K562 (cell line): ENCODE data around the gene PLPP6. TPM values are rescaled to one million over a fixed set of nuclear protein-coding genes. Genes with fewer than 3 reads are reported as not detected.

ENCODE experiments used
- ATAC-seq: fragments of 200-7000 bp; cut with Tn5 transposase; 3 replicates; pipeline ENCODE4 v1.9.1; 2020; ENCODE audit warnings: moderate library complexity
- BruUV-seq: library from RNA; stranded (reverse); fragments of 400-500 nt; replicated peaks from 2 replicates; lab custom pipeline; 2021; lab: Mats Ljungman, UMichigan
- CTCF ChIA-PET: fragments of 300-600 bp; formaldehyde crosslinking; extraction: SDS; loops from one replicate; lab custom pipeline; 2021; ENCODE audit warnings: low intra/inter-chr PET ratio; lab: Yijun Ruan, JAX
- POLR2A ChIA-PET: fragments of 300-600, 350-650 bp; sonication (Branson Sonifier 250); formaldehyde crosslinking; extraction: SDS; loops from one replicate; lab custom pipeline; 2021; ENCODE audit warnings: antibody characterized with exemption, inconsistent platforms; lab: Yijun Ruan, JAX
- DNase-seq, 4 experiments: peaks; one replicate each; pipeline versions ENCODE4 v3.0.0 to v3.0.0-alpha.2; 2011 to 2018; ENCODE audit warnings: low spot score in 3 of 4, mixed read lengths in 3 of 4; ENCODE audit errors: extremely low read depth in 1 of 4
- FAIRE-seq: peaks from 2 replicates; lab custom pipeline; 2011; peaks lifted over from hg19 to GRCh38; lab: Jason Lieb, UNC
- H2AFZ ChIP-seq: 2 replicates; pipeline ENCODE4 v1.6.0; 2011; ENCODE audit warnings: low read depth, low read length, control low read depth, inconsistent platforms
- H3K27ac ChIP-seq: fragments of 200-600 bp; 3 replicates; pipeline ENCODE4 v1.8.0; 2011; ENCODE audit warnings: low read depth, mild to moderate bottlenecking, control low read depth, inconsistent platforms, low read length, moderate library complexity, mixed read lengths; ENCODE audit errors: extremely low read depth
- H3K27me3 ChIP-seq, 2 experiments: fragments of 300-600 bp in 1 of 2; 2 replicates in 1 of 2; 3 replicates in 1 of 2; pipeline versions ENCODE4 v1.6.0 to v1.8.0; 2011; ENCODE audit warnings: inconsistent platforms in 2 of 2, low read length in 2 of 2, mild to moderate bottlenecking in 1 of 2, mixed read lengths in 1 of 2, moderate library complexity in 1 of 2; ENCODE audit not compliant: control insufficient read depth in 2 of 2, insufficient read depth in 2 of 2
- H3K36me3 ChIP-seq: fragments of 300-600 bp; 3 replicates; pipeline ENCODE4 v1.8.0; 2011; ENCODE audit warnings: mild to moderate bottlenecking, low read length, inconsistent platforms; ENCODE audit not compliant: control insufficient read depth, insufficient read depth
- H3K4me1 ChIP-seq, 2 experiments: fragments of 200-600 bp in 1 of 2; replicated peaks in 1 of 2; 2 replicates in 1 of 2; 3 replicates in 1 of 2; pipeline versions ENCODE4 v1.5.1 to v1.8.0; 2011; ENCODE audit warnings: inconsistent platforms in 2 of 2, low read length in 2 of 2, mild to moderate bottlenecking in 1 of 2, mixed read lengths in 1 of 2, moderate library complexity in 1 of 2; ENCODE audit not compliant: control insufficient read depth in 2 of 2, insufficient read depth in 2 of 2
- H3K4me2 ChIP-seq: 2 replicates; pipeline ENCODE4 v1.6.1; 2011; ENCODE audit warnings: low read length, control low read depth, inconsistent platforms, mixed read lengths; ENCODE audit not compliant: insufficient read depth
- H3K4me3 ChIP-seq: fragments of 200-600 bp; sonication (generic), shearing (Covaris generic); 2 replicates; pipeline ENCODE4 v1.5.1; 2016; ENCODE audit warnings: control low read depth, inconsistent platforms
- H3K79me2 ChIP-seq: fragments of 200-600 bp; 3 replicates; pipeline ENCODE4 v1.8.0; 2011; ENCODE audit warnings: low read length, inconsistent platforms; ENCODE audit not compliant: control insufficient read depth, insufficient read depth
- H3K9ac ChIP-seq, 2 experiments: 2 replicates each; pipeline versions ENCODE4 v1.6.0 to v1.6.1; 2011; ENCODE audit warnings: low read depth in 2 of 2, low read length in 2 of 2, control low read depth in 1 of 2, inconsistent platforms in 1 of 2, mild to moderate bottlenecking in 1 of 2, mixed read lengths in 1 of 2; ENCODE audit not compliant: insufficient read depth in 1 of 2
- H3K9me1 ChIP-seq: one replicate; pipeline ENCODE4 v1.6.0; 2011; ENCODE audit warnings: inconsistent platforms, mild to moderate bottlenecking, low read length, moderate library complexity; ENCODE audit not compliant: control insufficient read depth, insufficient read depth
- H3K9me3 ChIP-seq: replicated peaks from 2 replicates; pipeline ENCODE4 v1.5.1; 2011; ENCODE audit warnings: low read depth, low read length, inconsistent platforms; ENCODE audit not compliant: control insufficient read depth, insufficient read depth
- H4K20me1 ChIP-seq: replicated peaks from 2 replicates; pipeline ENCODE4 v1.6.1; 2011; ENCODE audit warnings: low read length, inconsistent platforms, mixed read lengths; ENCODE audit not compliant: control insufficient read depth, insufficient read depth
- L3MBTL2 ChIP-seq: fragments of 450-650 bp; IDR thresholded peaks from 2 replicates; pipeline ENCODE4 v1.6.1; 2016; ENCODE audit warnings: mild to moderate bottlenecking, moderate library complexity
- MBD1 ChIP-seq: fragments of 250-450 bp; sonication (Bioruptor Pico); IDR thresholded peaks from 2 replicates; pipeline ENCODE4 v1.8.0; 2022; ENCODE audit warnings: inconsistent platforms
- NCOA6 ChIP-seq: fragments of 450-650 bp; IDR thresholded peaks from 2 replicates; pipeline ENCODE4 v1.6.1; 2017; ENCODE audit warnings: mild to moderate bottlenecking
- NEUROD1 ChIP-seq: fragments of 150-350 bp; IDR thresholded peaks from 2 replicates; pipeline ENCODE4 v1.6.1; 2014; ENCODE audit warnings: borderline replicate concordance, low read length, low read depth; ENCODE audit not compliant: partially characterized antibody
- NRF1 ChIP-seq, 2 experiments: fragments of 450-650 bp; IDR thresholded peaks in 1 of 2; conservative IDR thresholded peaks in 1 of 2; 2 replicates each; pipeline ENCODE4 v1.6.1; 2014; ENCODE audit warnings: mild to moderate bottlenecking in 2 of 2
- RAD51 ChIP-seq: fragments of 450-650 bp; IDR thresholded peaks from 2 replicates; pipeline ENCODE4 v1.7.1; 2016; ENCODE audit warnings: low read depth, mild to moderate bottlenecking, borderline replicate concordance
- RBFOX2 ChIP-seq: fragments of 200-400 bp; formaldehyde crosslinking; IDR thresholded peaks from 2 replicates; pipeline ENCODE4 v1.6.1; 2017; ENCODE audit warnings: low read depth, mild to moderate bottlenecking, low read length, moderate library complexity
- SMARCA4 ChIP-seq: fragments of 450-650 bp; IDR thresholded peaks from 2 replicates; pipeline ENCODE4 v1.6.1; 2016
- TARDBP ChIP-seq: fragments of 450-650 bp; IDR thresholded peaks from 2 replicates; pipeline ENCODE4 v1.6.1; 2016
- ZNF780A ChIP-seq: fragments of 250-450 bp; sonication (Bioruptor Pico); IDR thresholded peaks from 2 replicates; pipeline ENCODE4 v1.5.0; 2021; ENCODE audit warnings: mild to moderate bottlenecking
- WGBS: fragments of 100-300 bp; shearing (Covaris generic); methylation state at CpG from one replicate; pipeline ENCODE4 v1.1.6; 2016; ENCODE audit warnings: low coverage, mixed read lengths; ENCODE audit not compliant: insufficient coverage; ENCODE audit errors: missing lambda C conversion rate; 5-methylcytosine and 5-hydroxymethylcytosine counted together
- in situ Hi-C: fragments of 300-500 bp; cut with MboI; formaldehyde crosslinking; loops from 4 replicates; pipeline ENCODE4 v1.15.0; 2018; ENCODE audit warnings: inconsistent platforms, mixed read lengths
- intact Hi-C: fragments of 100-400 bp; cut with micrococcal nuclease; formaldehyde crosslinking; loops from 2 replicates; pipeline ENCODE4 v1.14.2; 2022
- polyA plus RNA-seq, 8 experiments: library from polyadenylated mRNA; depleted of rRNA in 4 of 8; stranded (reverse) in 5 of 8; unstranded in 3 of 8; fragments of >200 nt; fragmentation: Nextera tagmentation in 2 of 8; fragmentation: Illumina TruSeq in 1 of 8; extraction: Ambion mirVana in 2 of 8; extraction: Trizol in 1 of 8; gene quantifications; 2 replicates each; pipeline versions ENCODE4 v1.2.1 to v1.2.3, GENCODE V29; 2011 to 2014; ENCODE audit warnings: inconsistent platforms in 1 of 8, missing spikeins in 1 of 8
- total RNA-seq, 7 experiments: library from RNA; depleted of rRNA in 6 of 7; stranded (reverse); fragments of >200 nt in 6 of 7; fragmentation: Illumina TruSeq in 2 of 7; extraction: Trizol in 2 of 7; gene quantifications; 2 replicates each; pipeline versions ENCODE4 v1.2.1 to v1.2.3, GENCODE V29; 2011 to 2021; ENCODE audit warnings: low replicate concordance in 1 of 7

PLPP6 gene
- total and polyA plus RNA-seq, 9 of the 15 experiments (the other 6 are each of a cell fraction or from before 2014, with no cell fraction given): 1.9 to 8.9 (median 5.6) TPM

- no peaks in the 10 kb centered on the region for H3K27me3 ChIP-seq
- intact Hi-C loops (loop anchor here (2.0 to 5.0 kb wide), 2 partner anchors 77 to 323 kb away; partner anchors contain the start of genes AK3 and JAK2), in situ Hi-C loops (no loop called here)
- H3K4me1 ChIP-seq: peaks cover 10 to 19% of the 10 kb centered on the region in 2 experiments; a peak in 4 of 5 replicates
- TSS peak; percentile 51 for BruUV-seq
- no peak overlapping the region for H3K27ac ChIP-seq
- peaks cover 14% of the 10 kb centered on the region for H3K79me2 ChIP-seq
- H3K9me1 ChIP-seq: no peaks in the 10 kb centered on the region
- no peaks in the 10 kb centered on the region for H3K9me3 ChIP-seq
- H3K9ac ChIP-seq: no peak overlapping the region
- CTCF ChIA-PET: no interaction called here
- no peaks in the 10 kb centered on the region for H4K20me1 ChIP-seq
- DNase-seq (no peak), FAIRE-seq (no peak), ATAC-seq (no peak)
- H3K4me3 ChIP-seq: no peak overlapping the region
- peak overlapping the region; percentile 90 for H3K4me2 ChIP-seq
- POLR2A ChIA-PET: interaction anchor here (1.0 kb wide), 1 partner anchor 11 kb away, joined by 4 read pairs; no protein-coding TSS in a partner anchor
- H3K36me3 ChIP-seq: no peaks in the 10 kb centered on the region
- no peak overlapping the region for H2AFZ ChIP-seq
- 38% methylated on average over 3 of the region's 3 CpGs for WGBS
- TF ChIP-seq MBD1 (CRISPR knock-in tag): no peak
- TF ChIP-seq ZNF780A (CRISPR knock-in tag): no peak
- TF ChIP-seq NEUROD1: no peak
- no peak for TF ChIP-seq SMARCA4
- no peak for TF ChIP-seq TARDBP
- no peak for TF ChIP-seq NCOA6
- no peak for TF ChIP-seq L3MBTL2
- no peak for TF ChIP-seq RBFOX2
- no peak for TF ChIP-seq NRF1 (conservative IDR thresholded peaks at IDR 0.05 in 1 of 2, IDR thresholded peaks at IDR 0.05 in 1 of 2)
- no peak for TF ChIP-seq RAD51
These were observed 1.9 kb downstream of the PLPP6 start for GRCh38 chr9:4663956-4664355.
